A549 (cell line): ENCODE measurements around the gene RAE1.

Experiments used
- RAD21 ChIP-seq, 2 experiments: fragments of >200 bp in 1 of 2; sonication (Bioruptor Twin) in 1 of 2; formaldehyde crosslinking in 1 of 2; IDR thresholded peaks in 1 of 2; conservative IDR thresholded peaks in 1 of 2; 2 replicates in 1 of 2; 3 replicates in 1 of 2; pipeline ENCODE4 v1.6.1; 2012 to 2018; ENCODE audit warnings: inconsistent platforms in 1 of 2
- TF ChIP-seq, protein P1 (sequence below): fragments of >200 bp; sonication (Bioruptor Twin); formaldehyde crosslinking; IDR thresholded peaks from 2 replicates; pipeline ENCODE4 v1.6.1; 2016
- TF ChIP-seq, protein P2 (sequence below): fragments of >200 bp; sonication (Bioruptor Twin); formaldehyde crosslinking; IDR thresholded peaks from 3 replicates; pipeline ENCODE4 v1.5.1; 2016

- TF ChIP-seq, protein P1, sequence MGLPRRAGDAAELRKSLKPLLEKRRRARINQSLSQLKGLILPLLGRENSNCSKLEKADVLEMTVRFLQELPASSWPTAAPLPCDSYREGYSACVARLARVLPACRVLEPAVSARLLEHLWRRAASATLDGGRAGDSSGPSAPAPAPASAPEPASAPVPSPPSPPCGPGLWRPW = no peak
- TF ChIP-seq, protein P2, sequence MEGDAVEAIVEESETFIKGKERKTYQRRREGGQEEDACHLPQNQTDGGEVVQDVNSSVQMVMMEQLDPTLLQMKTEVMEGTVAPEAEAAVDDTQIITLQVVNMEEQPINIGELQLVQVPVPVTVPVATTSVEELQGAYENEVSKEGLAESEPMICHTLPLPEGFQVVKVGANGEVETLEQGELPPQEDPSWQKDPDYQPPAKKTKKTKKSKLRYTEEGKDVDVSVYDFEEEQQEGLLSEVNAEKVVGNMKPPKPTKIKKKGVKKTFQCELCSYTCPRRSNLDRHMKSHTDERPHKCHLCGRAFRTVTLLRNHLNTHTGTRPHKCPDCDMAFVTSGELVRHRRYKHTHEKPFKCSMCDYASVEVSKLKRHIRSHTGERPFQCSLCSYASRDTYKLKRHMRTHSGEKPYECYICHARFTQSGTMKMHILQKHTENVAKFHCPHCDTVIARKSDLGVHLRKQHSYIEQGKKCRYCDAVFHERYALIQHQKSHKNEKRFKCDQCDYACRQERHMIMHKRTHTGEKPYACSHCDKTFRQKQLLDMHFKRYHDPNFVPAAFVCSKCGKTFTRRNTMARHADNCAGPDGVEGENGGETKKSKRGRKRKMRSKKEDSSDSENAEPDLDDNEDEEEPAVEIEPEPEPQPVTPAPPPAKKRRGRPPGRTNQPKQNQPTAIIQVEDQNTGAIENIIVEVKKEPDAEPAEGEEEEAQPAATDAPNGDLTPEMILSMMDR = no peak
- TF ChIP-seq RAD21 (conservative IDR thresholded peaks at IDR 0.05 in 1 of 2, IDR thresholded peaks at IDR 0.05 in 1 of 2) = no peak
These were observed 38.9 kb upstream of the RAE1 start for GRCh38 chr20:57312138-57312537.
